Left lung (tissue), 10 donors: ENCODE data around the gene ZBTB47. TPM values are rescaled to one million over a fixed set of nuclear protein-coding genes. Genes with fewer than 3 reads are reported as not detected.

Source experiments
- ATAC-seq: fragments of 200-7000 bp; cut with Tn5 transposase; one replicate; pipeline ENCODE4 v1.9.1; 2020; ENCODE audit warnings: moderate library complexity
- DNase-seq, 4 donors: peaks; one replicate each; pipeline ENCODE4 v3.0.0-alpha.2; 2013 to 2020
- H3K27ac ChIP-seq, 2 donors: fragments of 200-600 bp; sonication (generic) in 1 of 2; one replicate each; pipeline versions ENCODE4 v1.5.0 to v1.8.0; 2020 to 2021
- H3K27me3 ChIP-seq, 2 donors: fragments of 200-600 bp; sonication (generic) in 1 of 2; one replicate each; pipeline versions ENCODE4 v1.5.0 to v1.8.0; 2020 to 2021
- H3K36me3 ChIP-seq, 2 donors: fragments of 200-600 bp; sonication (generic) in 1 of 2; one replicate each; pipeline versions ENCODE4 v1.5.0 to v1.8.0; 2020 to 2021
- H3K4me1 ChIP-seq, 2 donors: fragments of 200-600 bp; one replicate each; pipeline ENCODE4 v1.8.0; 2021
- H3K4me3 ChIP-seq, 2 donors: fragments of 200-600 bp; sonication (generic) in 1 of 2; one replicate each; pipeline versions ENCODE4 v1.5.0 to v1.8.0; 2020 to 2021; ENCODE audit warnings: mild to moderate bottlenecking in 1 of 2
- H3K9me3 ChIP-seq, 2 donors: fragments of 200-600 bp; sonication (generic) in 1 of 2; one replicate each; pipeline versions ENCODE4 v1.5.0 to v1.8.0; 2020 to 2021
- CTCF ChIP-seq, 2 donors: fragments of 200-600 bp; sonication (generic) in 1 of 2; IDR thresholded peaks; one replicate each; pipeline versions ENCODE4 v1.5.0 to v1.8.0; 2021; ENCODE audit warnings: antibody characterized with exemption in 2 of 2
- intact Hi-C, 2 donors: fragments of 100-400 bp; cut with DNase I; formaldehyde crosslinking; loops; one replicate each; pipeline versions ENCODE4 v1.11.2 to v1.14.2; 2022
- polyA plus RNA-seq, 6 donors: library from polyadenylated mRNA; unstranded; fragments of 120-200 nt; gene quantifications; one replicate each; pipeline ENCODE4 v1.2.1, GENCODE V29; 2013; ENCODE audit not compliant: insufficient read length in 6 of 6
- total RNA-seq, 2 donors: library from RNA; stranded (reverse); fragmentation: NEBNext Ultra II Directional; extraction: Animal tissue kit (Norgen Biotek cat#: 25700); gene quantifications; one replicate each; pipeline ENCODE4 v1.2.1, GENCODE V29; 2021
- donor health status: DM: no; HTN: yes; CAD: no.
- donor health status: DM: no; HTN: no; CAD: no.

Gene ZBTB47
- total and polyA plus RNA-seq, 8 donors, result 10.4 to 34.9 (median 15.1) TPM

- peaks cover 0 to 10% of the 10 kb centered on the region in 2 donors for H3K4me1 ChIP-seq
- TF ChIP-seq CTCF (IDR thresholded peaks at IDR 0.05), result no peak
- H3K27ac ChIP-seq, result no peak overlapping the region
- DNase-seq (peak in 1 of 4 donors; percentile 80), ATAC-seq (peak; percentile 39)
- no peaks in the 10 kb centered on the region for H3K9me3 ChIP-seq
- H3K4me3 ChIP-seq, result no peak overlapping the region
- H3K36me3 ChIP-seq, result peaks cover 0 to 40% of the 10 kb centered on the region in 2 donors
- H3K27me3 ChIP-seq, result no peaks in the 10 kb centered on the region
- intact Hi-C loops, result no loop called here
Observed at GRCh38 chr3:42663581-42664437, 10.3 kb downstream of the ZBTB47 start.

GRCh38 chr3:42664438-42664803, 10.9 kb downstream of the ZBTB47 start:
- DNase-seq (no peak), ATAC-seq (no peak)
- H3K9me3 ChIP-seq, result no peaks in the 10 kb centered on the region
- intact Hi-C loops, result no loop called here
- H3K27ac ChIP-seq, result no peak overlapping the region
- peaks cover 0 to 4% of the 10 kb centered on the region in 2 donors for H3K4me1 ChIP-seq
- peaks cover 0 to 35% of the 10 kb centered on the region in 2 donors for H3K36me3 ChIP-seq
- no peak overlapping the region for H3K4me3 ChIP-seq
- TF ChIP-seq CTCF (IDR thresholded peaks at IDR 0.05), result no peak
- no peaks in the 10 kb centered on the region for H3K27me3 ChIP-seq

GRCh38 chr3:42665050-42665878, 11.8 kb downstream of the ZBTB47 start:
- no peak overlapping the region for H3K4me3 ChIP-seq
- TF ChIP-seq CTCF (IDR thresholded peaks at IDR 0.05), result no peak
- DNase-seq, result peak in 1 of 4 donors; percentile 75
- no peaks in the 10 kb centered on the region for H3K4me1 ChIP-seq
- intact Hi-C loops, result no loop called here
- no peak overlapping the region for H3K27ac ChIP-seq
- no peaks in the 10 kb centered on the region for H3K27me3 ChIP-seq
- H3K9me3 ChIP-seq, result no peaks in the 10 kb centered on the region
- ATAC-seq, result no peak
- peaks cover 0 to 26% of the 10 kb centered on the region in 2 donors for H3K36me3 ChIP-seq

- DNase-seq (no peak), ATAC-seq (no peak)
- Histone ChIP-seq H3K27ac (no peak overlapping the region), H3K4me1 (no peaks in the 10 kb centered on the region), H3K27me3 (no peaks in the 10 kb centered on the region), H3K36me3 (peaks cover 0 to 20% of the 10 kb centered on the region in 2 donors), H3K9me3 (no peaks in the 10 kb centered on the region), H3K4me3 (no peak overlapping the region)
- intact Hi-C loops, result no loop called here
- TF ChIP-seq CTCF (IDR thresholded peaks at IDR 0.05), result no peak
Observed at GRCh38 chr3:42666022-42666421, 12.5 kb downstream of the ZBTB47 start.

GRCh38 chr3:42666577-42666998, 13.1 kb downstream of the ZBTB47 start:
- H3K27ac ChIP-seq, result no peak overlapping the region
- ATAC-seq (no peak), DNase-seq (no peak)
- no peak overlapping the region for H3K4me3 ChIP-seq
- H3K9me3 ChIP-seq, result no peaks in the 10 kb centered on the region
- intact Hi-C loops, result no loop called here
- no peak for TF ChIP-seq CTCF (IDR thresholded peaks at IDR 0.05)
- H3K27me3 ChIP-seq, result no peaks in the 10 kb centered on the region
- H3K4me1 ChIP-seq, result no peaks in the 10 kb centered on the region
- peaks cover 0 to 16% of the 10 kb centered on the region in 2 donors for H3K36me3 ChIP-seq
